COLO668 (cell line): ENCODE data around the gene EFTUD2.
"Not testable (repeated sequence)": the region's sequence is repeated elsewhere in the genome, so short reads cannot be mapped to it uniquely, and the experiment has no call there.

ENCODE experiments used
- DNase-seq: peaks from one replicate; lab custom pipeline; 2025; ENCODE audit not compliant: unreplicated experiment; lab: John Stamatoyannopoulos, UW

EFTUD2 gene

DNA sequence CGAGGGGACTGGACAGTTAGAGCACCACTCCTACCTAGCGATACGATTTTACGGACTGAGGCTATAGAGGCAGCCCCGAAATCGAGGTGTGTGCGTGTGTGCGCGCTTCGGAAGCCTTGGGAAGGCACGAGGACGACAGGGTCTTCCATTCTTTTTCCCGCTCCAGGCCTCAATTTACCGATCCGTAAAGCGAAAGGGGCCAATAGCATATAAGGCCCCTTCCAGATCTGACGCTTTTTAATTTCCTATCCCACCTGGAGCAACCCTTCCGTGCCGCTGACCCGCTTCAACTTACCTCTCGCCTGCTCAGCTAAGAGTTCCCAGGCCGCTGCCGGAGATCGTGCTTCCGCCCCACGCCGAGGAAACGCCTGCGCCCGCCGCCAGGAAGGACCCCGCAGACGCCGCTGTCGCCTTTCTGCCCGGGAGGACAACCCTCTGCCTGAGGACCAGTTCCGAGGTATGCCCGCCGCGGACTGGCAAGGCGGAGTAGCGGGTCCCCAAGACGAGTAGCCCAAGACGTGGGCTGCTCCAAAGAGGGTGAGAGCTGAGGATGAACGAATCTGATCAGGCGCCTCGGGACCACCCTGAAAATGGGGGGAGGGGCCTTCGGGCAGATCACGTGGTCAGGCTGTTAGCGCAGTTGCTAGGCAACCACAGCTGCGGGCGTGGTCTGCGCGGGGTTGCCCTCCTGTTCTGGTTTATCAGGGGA is at the start of gene EFTUD2:
Gene EFTUD2, minus strand, starts transcription at position 372 of the 709 bp plus-strand sequence. CDS start 4,924 bp downstream, outside the sequence.
- DNase-seq, result peak; percentile 87

GRCh38 chr17:44948315-44948795 is 49.1 kb upstream of the EFTUD2 start:
- no peak for DNase-seq

- peak; percentile 89 for DNase-seq
These were observed 48.4 kb upstream of the EFTUD2 start, which contains the start of gene KIF18B for GRCh38 chr17:44947461-44948314. Gene KIF18B (minus strand): TSS chr17:44947773. CDS start chr17:44936344, 11,429 bp downstream.

DNA sequence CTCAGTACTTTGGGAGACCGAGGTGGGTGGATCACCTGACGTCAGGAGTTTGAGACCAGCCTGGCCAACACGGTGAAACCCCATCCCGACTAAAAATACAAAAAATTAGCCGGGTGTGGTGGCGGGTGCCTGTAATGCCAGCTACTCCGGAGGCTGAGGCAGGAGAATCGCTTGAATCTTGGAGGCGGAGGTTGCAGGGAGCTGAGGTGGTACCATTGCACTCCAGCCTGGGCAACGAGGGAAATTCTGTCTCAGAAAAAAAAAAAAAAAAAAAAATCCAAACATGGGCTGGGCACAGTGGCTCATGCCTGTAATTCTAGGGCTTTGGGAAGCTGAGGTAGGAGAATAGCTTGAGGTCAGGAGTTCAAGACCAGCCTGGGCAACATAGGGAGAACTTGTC is 46.4 kb upstream of the EFTUD2 start:
- not testable (repeated sequence) for DNase-seq

DNA sequence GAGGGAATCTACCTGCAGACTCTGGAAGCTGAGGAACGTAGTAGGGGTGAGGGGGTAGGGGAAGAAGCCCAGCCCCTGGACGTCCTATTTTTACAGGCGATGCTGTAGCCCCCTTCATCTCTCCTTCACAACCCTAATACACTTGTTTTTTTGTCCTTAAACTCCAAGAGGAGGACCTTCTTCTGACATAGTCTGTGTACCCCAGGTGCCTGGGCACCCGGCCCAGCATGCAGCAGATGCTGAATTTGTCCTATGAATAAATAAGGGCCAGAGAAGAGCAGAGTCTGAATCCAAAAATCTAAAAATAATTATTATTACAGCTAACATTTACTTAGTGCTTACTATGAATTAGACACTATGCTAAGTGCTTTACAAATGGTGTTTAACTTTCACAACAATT is 43.2 kb upstream of the EFTUD2 start:
- no peak for DNase-seq

GRCh38 chr17:44941712-44942331 is 42.6 kb upstream of the EFTUD2 start:
- no peak for DNase-seq

- DNase-seq, result no peak
These were observed 41.5 kb upstream of the EFTUD2 start for GRCh38 chr17:44940768-44941167.

DNA sequence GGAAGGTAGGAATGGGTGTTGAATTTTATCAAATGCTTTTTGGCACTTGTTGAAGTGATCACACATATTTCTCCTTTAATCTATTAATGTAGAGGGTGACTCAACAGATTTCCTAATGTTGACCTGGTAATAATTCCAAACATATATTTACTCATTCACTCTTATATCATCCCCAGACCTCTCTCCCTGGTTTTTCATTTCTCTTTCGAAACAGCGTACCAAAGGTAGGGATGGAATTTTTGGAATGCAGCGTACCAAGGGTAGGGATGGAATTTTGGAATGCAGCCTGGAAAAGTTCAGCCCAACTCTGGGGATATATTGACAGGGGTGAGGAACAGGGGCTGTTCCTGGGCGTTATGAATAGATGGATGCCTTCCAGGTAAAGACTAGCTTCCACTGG is 41.1 kb upstream of the EFTUD2 start:
- no peak for DNase-seq

GRCh38 chr17:44935116-44935515 is 35.9 kb upstream of the EFTUD2 start:
- no peak for DNase-seq

DNA sequence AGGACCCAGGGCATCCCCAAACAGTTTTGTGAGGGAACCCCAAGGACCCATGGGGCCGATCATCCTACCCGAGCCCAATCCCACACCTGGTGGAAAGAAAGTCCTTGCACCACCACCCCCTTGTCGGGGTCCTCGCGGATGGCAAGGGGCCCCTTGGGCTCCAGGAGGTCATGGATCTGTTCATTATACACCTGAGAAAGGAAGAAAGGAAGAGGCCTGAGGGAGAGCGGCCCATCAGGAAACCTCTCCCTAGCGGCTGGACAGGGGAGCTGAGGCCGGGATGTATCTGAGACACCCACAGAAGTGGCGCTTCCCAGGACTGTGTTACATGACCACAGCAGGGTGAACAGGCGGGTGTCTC is 35.5 kb upstream of the EFTUD2 start:
- DNase-seq, result no peak

DNA sequence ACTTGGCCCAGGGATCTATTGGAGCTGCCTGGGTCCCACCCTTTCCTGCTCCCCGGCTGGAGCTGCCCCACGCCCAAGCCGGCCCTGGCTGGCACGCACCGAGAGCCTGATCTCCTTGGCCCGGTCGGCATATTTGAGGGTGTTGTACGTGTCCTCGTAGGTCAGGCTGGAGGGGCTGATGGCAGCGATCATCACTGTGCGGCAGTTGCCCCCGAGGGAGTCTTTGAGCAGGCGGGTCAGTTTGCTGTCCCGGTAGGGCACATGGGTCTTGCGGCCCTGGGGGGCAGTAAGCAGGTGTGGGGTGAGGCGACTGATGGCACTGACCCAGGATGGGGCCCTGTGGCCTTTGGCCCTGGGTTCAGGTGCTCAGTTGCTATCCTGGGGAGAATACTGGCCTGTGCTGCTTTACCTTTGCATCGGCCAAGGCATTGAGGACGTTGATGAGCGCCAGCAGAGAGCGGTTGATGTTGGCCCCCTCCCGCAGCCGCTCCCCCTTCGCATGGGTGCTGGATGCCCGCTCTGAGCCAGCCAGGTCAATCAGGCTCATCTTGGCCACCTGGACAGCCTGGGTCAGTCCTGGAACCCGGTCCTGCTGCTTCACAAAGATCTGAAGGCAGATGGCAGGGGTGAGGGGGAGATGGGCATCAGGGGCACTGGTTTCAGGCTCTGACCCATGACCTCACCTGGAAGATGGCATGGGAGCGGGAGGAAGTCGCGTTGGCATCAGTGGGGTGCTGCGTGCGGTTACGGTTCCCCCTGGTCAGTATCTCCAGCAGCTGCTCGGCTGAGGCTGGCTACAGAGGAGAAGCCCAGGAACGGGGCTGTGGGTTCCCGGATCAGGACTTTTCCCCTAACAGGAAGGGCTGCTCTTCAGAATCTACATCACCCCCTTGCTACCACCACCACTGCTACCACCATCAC is 34.8 kb upstream of the EFTUD2 start:
- no peak for DNase-seq

DNA sequence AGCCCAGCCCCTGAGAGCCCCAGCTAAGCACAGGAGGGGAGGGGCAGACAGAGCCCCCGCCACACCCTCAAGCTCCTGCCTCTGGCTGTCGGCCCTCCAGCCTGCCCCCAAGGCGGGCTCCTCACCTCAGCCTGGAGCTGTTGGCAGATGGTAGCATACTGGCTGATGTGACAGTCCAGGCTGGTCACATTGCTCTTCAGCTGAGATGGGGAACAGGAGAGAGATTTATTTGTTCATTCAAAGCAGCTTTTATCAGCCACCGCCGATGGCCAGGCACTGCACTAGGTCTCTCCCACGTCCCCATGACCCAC is 33.5 kb upstream of the EFTUD2 start:
- DNase-seq, result no peak

GRCh38 chr17:44932096-44932786 is 33.0 kb upstream of the EFTUD2 start:
- no peak for DNase-seq

GRCh38 chr17:44931376-44931775 is 32.1 kb upstream of the EFTUD2 start:
- DNase-seq, result no peak

DNA sequence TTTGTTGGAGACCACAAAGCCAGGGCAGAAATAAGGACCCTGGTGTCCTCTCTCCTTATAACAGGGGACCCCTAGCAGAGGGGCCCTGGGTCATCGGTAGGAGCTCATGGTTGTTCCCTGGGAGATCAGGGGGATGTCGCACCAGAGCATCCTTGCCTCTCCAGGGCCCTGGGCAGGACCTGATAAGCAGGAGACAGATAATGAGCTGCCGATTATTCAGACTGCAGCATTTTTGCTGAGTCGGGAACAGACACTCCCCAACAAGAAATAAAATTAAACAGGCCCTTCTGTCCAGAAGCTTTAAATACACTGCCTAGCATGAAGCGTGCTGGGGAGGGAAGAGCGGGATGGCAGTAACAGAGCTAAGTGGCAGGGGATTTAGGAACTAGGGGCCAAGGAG is 31.4 kb upstream of the EFTUD2 start:
- DNase-seq, result no peak

DNA sequence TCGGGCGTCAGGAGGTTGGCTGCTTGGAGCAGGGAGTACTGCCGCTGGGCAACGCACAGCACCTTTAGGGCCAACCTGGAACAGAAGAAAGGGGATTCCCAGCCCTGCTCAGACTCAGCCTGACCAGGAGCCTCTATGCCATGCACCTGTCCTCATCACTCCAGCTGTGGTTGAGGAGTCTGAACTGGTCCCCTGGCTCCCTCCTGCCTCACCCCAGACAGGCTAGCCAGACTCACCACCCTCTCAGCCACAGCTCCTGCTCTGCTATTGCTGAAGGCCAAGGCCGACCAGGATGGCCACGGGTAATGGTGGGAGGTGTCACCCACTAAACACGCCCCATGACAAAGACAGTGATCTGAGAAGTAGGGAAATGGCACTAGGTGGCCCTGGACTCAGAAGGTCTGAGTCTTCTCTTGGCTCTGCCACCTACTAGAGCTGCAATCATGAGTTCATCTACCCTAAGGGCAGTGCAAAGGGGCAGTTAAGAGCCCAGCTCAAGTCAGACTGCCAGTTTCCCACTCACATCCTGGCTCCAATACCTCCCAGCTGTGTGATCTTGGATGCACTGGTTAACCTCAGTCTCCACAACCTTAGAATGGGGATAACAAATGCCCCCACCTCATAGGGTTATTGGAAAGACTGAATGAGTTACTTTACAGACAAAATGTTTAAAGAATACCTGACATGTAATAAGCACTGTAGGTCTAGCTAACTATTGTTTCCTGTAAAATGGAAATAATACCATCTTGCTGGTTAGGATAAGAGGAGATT is 29.9 kb upstream of the EFTUD2 start:
- DNase-seq, result no peak

DNA sequence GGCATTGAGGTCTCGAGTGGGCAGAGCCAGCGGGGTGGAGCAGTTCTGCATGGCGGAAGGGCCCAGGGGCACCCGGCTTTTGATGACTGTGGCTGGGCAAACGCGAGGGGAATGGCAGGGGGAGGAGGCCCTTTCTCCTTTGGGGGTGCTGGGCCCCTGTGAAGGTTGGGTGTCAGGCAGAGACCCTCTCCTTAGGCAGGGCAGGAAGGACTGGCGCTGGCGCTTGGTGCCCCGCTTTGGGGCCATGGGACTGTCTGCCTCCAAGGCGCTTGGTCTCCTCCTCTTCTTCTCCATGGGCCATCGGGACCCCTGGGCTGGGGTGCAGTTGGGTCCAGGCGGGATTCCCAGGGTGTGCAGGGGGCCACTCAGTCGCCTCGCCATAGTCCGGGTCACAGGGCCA is 28.9 kb upstream of the EFTUD2 start:
- no peak for DNase-seq

DNA sequence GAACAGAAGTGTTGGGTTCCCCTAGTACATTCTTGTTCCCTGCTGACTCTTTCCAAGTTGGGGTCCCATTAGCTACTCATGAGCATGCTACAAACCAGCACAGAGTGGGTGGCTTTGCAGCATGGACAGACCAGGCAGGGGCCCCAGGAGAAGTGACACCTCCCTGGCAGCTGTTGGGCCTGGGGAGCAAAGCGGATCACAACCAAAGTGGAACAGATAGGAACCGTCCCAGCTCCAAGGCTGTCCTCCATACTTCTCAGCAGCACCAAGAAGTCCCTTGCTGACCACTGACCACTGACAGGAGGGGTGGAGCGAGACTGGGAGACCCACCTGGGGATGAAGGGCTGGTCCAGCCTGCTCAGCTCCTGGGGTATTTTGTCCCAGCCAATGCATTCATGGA is 28.5 kb upstream of the EFTUD2 start:
- no peak for DNase-seq

GRCh38 chr17:44926821-44927525 is 27.7 kb upstream of the EFTUD2 start:
- DNase-seq, result no peak
